Nephron progenitor cell (in vitro differentiated cells): ENCODE data around the gene GNAL.

Source experiments
- DNase-seq: peaks from one replicate; pipeline ENCODE4 v3.0.0; 2021
- H3K27ac Mint-ChIP-seq: 2 replicates; pipeline ENCODE4 v1.8.0; 2021; ENCODE audit warnings: mild to moderate bottlenecking, moderate library complexity, mixed read lengths
- H3K27me3 Mint-ChIP-seq: 2 replicates; pipeline ENCODE4 v1.8.0; 2021; ENCODE audit warnings: mild to moderate bottlenecking, low read depth, mixed read lengths; ENCODE audit not compliant: poor library complexity
- H3K36me3 Mint-ChIP-seq: 2 replicates; pipeline ENCODE4 v1.8.0; 2021; ENCODE audit warnings: low read depth, mixed read lengths
- H3K4me1 Mint-ChIP-seq: 2 replicates; pipeline ENCODE4 v1.8.0; 2021; ENCODE audit warnings: mixed read lengths
- H3K4me3 Mint-ChIP-seq: 2 replicates; pipeline ENCODE4 v1.8.0; 2021; ENCODE audit warnings: mild to moderate bottlenecking, moderate library complexity, mixed read lengths
- H3K9me3 Mint-ChIP-seq: 2 replicates; pipeline ENCODE4 v1.8.0; 2021; ENCODE audit warnings: mild to moderate bottlenecking, moderate library complexity, mixed read lengths
- CTCF ChIP-seq: fragments of 200-600 bp; sonication (generic); IDR thresholded peaks from 2 replicates; pipeline ENCODE4 v1.5.0; 2021; ENCODE audit warnings: antibody characterized with exemption

The GNAL gene

GRCh38 chr18:11719050-11719449, 30.0 kb downstream of the GNAL start:
- H3K4me1 Mint-ChIP-seq: peaks cover 16% of the 10 kb centered on the region
- H3K27me3 Mint-ChIP-seq: no peaks in the 10 kb centered on the region
- H3K9me3 Mint-ChIP-seq: peaks cover 19% of the 10 kb centered on the region
- H3K27ac Mint-ChIP-seq: no peak overlapping the region
- H3K4me3 Mint-ChIP-seq: no peak overlapping the region
- no peak for DNase-seq
- no peak for TF ChIP-seq CTCF
- peaks cover 23% of the 10 kb centered on the region for H3K36me3 Mint-ChIP-seq

- peaks cover 19% of the 10 kb centered on the region for H3K9me3 Mint-ChIP-seq
- H3K27me3 Mint-ChIP-seq: no peaks in the 10 kb centered on the region
- TF ChIP-seq CTCF: no peak
- no peak overlapping the region for H3K27ac Mint-ChIP-seq
- H3K36me3 Mint-ChIP-seq: peaks cover 17% of the 10 kb centered on the region
- peaks cover 15% of the 10 kb centered on the region for H3K4me1 Mint-ChIP-seq
- no peak overlapping the region for H3K4me3 Mint-ChIP-seq
- no peak for DNase-seq
Measured at GRCh38 chr18:11719621-11720020, 30.6 kb downstream of the GNAL start.

- no peak for DNase-seq
- no peak overlapping the region for H3K4me3 Mint-ChIP-seq
- H3K27me3 Mint-ChIP-seq: no peaks in the 10 kb centered on the region
- peaks cover 13% of the 10 kb centered on the region for H3K9me3 Mint-ChIP-seq
- H3K4me1 Mint-ChIP-seq: peaks cover 15% of the 10 kb centered on the region
- no peak overlapping the region for H3K27ac Mint-ChIP-seq
- peaks cover 19% of the 10 kb centered on the region for H3K36me3 Mint-ChIP-seq
- TF ChIP-seq CTCF: no peak
Measured at GRCh38 chr18:11721720-11722119, 32.7 kb downstream of the GNAL start.

GRCh38 chr18:11724781-11725180, 35.7 kb downstream of the GNAL start:
- no peak for DNase-seq
- peaks cover 27% of the 10 kb centered on the region for H3K4me1 Mint-ChIP-seq
- no peak overlapping the region for H3K27ac Mint-ChIP-seq
- peaks cover 6% of the 10 kb centered on the region for H3K27me3 Mint-ChIP-seq
- TF ChIP-seq CTCF: no peak
- H3K36me3 Mint-ChIP-seq: peaks cover 19% of the 10 kb centered on the region
- H3K4me3 Mint-ChIP-seq: no peak overlapping the region
- peaks cover 12% of the 10 kb centered on the region for H3K9me3 Mint-ChIP-seq

- TF ChIP-seq CTCF: no peak
- Mint-ChIP-seq H3K9me3 (peaks cover 12% of the 10 kb centered on the region), H3K36me3 (peaks cover 19% of the 10 kb centered on the region), H3K27ac (peak overlapping the region; percentile 83), H3K27me3 (peaks cover 6% of the 10 kb centered on the region), H3K4me3 (no peak overlapping the region), H3K4me1 (peaks cover 27% of the 10 kb centered on the region)
- no peak for DNase-seq
Measured at GRCh38 chr18:11726556-11726955, 37.5 kb downstream of the GNAL start.

GRCh38 chr18:11728249-11728648, 39.2 kb downstream of the GNAL start:
- no peak for DNase-seq

More at GRCh38 chr18:11728249-11728648, 39.2 kb downstream of the GNAL start:
- TF ChIP-seq CTCF: no peak
- H3K36me3 Mint-ChIP-seq: peaks cover 19% of the 10 kb centered on the region
- no peak overlapping the region for H3K27ac Mint-ChIP-seq
- peaks cover 6% of the 10 kb centered on the region for H3K27me3 Mint-ChIP-seq
- peaks cover 12% of the 10 kb centered on the region for H3K9me3 Mint-ChIP-seq
- no peak overlapping the region for H3K4me3 Mint-ChIP-seq
- peaks cover 26% of the 10 kb centered on the region for H3K4me1 Mint-ChIP-seq
